Measurements from ENCODE around the gene LIAS. TPM values are rescaled to one million over a fixed set of nuclear protein-coding genes. Genes with fewer than 3 reads are reported as not detected.

LIAS gene
- total and polyA plus RNA-seq, 2 of the 13 experiments (the other 11 are each of a cell fraction or from before 2014, with no cell fraction given): 16.0 to 16.6 TPM

- FAIRE-seq (no peak), DNase-seq (ENCODE audit: low spot score) (no peak), ATAC-seq (no peak)
- H3K79me2 ChIP-seq (ENCODE audit: insufficient read depth, low read length): peaks cover 83% of the 10 kb centered on the region
- CTCF ChIA-PET (ENCODE audit: low intra/inter-chr PET ratio, low total read pairs): no interaction called here
- POLR2A ChIA-PET: interaction anchor here (1.2 to 4.0 kb wide), 7 partner anchors 11 to 452 kb away, joined by 4 to 30 read pairs (median 6); partner anchors contain the start of gene SMIM14
- H3K4me1 ChIP-seq (ENCODE audit: insufficient read depth, low read length): peaks cover 37% of the 10 kb centered on the region
- peak overlapping the region; percentile 62 for H3K4me2 ChIP-seq (ENCODE audit: low read depth, low read length)
- in situ Hi-C loops (cut with HindIII; ENCODE audit: extremely low pct_ligation_motif_present, low pct_unique_long_range_greater_than_20kb): loop anchor here (5.0 kb wide), 1 partner anchor 111 kb away; the partner anchor contains the start of gene SMIM14
- peak overlapping the region; percentile 94 for H3K27ac ChIP-seq (ENCODE audit: extremely low read length, insufficient read depth, low read length)
- TF ChIP-seq RAD21 (CRISPR knock-in tag; IDR thresholded peaks at IDR 0.05): peak; percentile 15; the same call in 1 of the 2 replicates
- peak; percentile 79; the same call in 1 of the 2 replicates for TF ChIP-seq HDAC6 (IDR thresholded peaks at IDR 0.05; ENCODE audit: low read depth, low read length)
- TF ChIP-seq, protein P1, sequence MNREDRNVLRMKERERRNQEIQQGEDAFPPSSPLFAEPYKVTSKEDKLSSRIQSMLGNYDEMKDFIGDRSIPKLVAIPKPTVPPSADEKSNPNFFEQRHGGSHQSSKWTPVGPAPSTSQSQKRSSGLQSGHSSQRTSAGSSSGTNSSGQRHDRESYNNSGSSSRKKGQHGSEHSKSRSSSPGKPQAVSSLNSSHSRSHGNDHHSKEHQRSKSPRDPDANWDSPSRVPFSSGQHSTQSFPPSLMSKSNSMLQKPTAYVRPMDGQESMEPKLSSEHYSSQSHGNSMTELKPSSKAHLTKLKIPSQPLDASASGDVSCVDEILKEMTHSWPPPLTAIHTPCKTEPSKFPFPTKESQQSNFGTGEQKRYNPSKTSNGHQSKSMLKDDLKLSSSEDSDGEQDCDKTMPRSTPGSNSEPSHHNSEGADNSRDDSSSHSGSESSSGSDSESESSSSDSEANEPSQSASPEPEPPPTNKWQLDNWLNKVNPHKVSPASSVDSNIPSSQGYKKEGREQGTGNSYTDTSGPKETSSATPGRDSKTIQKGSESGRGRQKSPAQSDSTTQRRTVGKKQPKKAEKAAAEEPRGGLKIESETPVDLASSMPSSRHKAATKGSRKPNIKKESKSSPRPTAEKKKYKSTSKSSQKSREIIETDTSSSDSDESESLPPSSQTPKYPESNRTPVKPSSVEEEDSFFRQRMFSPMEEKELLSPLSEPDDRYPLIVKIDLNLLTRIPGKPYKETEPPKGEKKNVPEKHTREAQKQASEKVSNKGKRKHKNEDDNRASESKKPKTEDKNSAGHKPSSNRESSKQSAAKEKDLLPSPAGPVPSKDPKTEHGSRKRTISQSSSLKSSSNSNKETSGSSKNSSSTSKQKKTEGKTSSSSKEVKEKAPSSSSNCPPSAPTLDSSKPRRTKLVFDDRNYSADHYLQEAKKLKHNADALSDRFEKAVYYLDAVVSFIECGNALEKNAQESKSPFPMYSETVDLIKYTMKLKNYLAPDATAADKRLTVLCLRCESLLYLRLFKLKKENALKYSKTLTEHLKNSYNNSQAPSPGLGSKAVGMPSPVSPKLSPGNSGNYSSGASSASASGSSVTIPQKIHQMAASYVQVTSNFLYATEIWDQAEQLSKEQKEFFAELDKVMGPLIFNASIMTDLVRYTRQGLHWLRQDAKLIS (CRISPR knock-in tag; IDR thresholded peaks at IDR 0.05): 0 out of 2 replicates have a peak, but pooled peaks have one; percentile 23
- peak; percentile 16; the same call in 1 of the 2 replicates for TF ChIP-seq RBFOX2 (IDR thresholded peaks at IDR 0.05; ENCODE audit: low read depth, low read length)
- TF ChIP-seq SIN3A (IDR thresholded peaks at IDR 0.05; ENCODE audit: borderline replicate concordance, low read depth, low read length): 0 out of 2 replicates have a peak, but pooled peaks have one; percentile 5
- TF ChIP-seq AGO2 (optimal IDR thresholded peaks at IDR 0.05; ENCODE audit: low read depth, low read length): no peak
- peaks cover 45% of the 10 kb centered on the region for H4K20me1 ChIP-seq (ENCODE audit: insufficient read depth, low read length)
- BruUV-seq (replicated peaks): no TSS peak
- peak overlapping the region; percentile 99 for H3K9ac ChIP-seq (ENCODE audit: insufficient read depth, low read depth, low read length)
- peaks cover 10% of the 10 kb centered on the region for H3K9me3 ChIP-seq (ENCODE audit: low read length)
- peak overlapping the region; percentile 95 to 96 (median 96) for H3K4me3 ChIP-seq (replicated peaks in 1 of 3; ENCODE audit: insufficient read depth in 1 of 3, low read depth in 2 of 3, low read length in 3 of 3)
- peaks cover 0 to 4% of the 10 kb centered on the region in 2 experiments; a peak in 1 of 5 replicates for H3K27me3 ChIP-seq (ENCODE audit: control insufficient read depth in 1 of 2, insufficient read depth in 2 of 2, low read length in 2 of 2)
- intact Hi-C loops (cut with micrococcal nuclease; ENCODE audit: unreplicated experiment): loop anchor here (2.0 kb wide), 2 partner anchors 113 to 171 kb away; partner anchors contain the start of gene SMIM14
- peaks cover 2 to 5% of the 10 kb centered on the region in 2 experiments; a peak in 1 of 5 replicates for H3K36me3 ChIP-seq (replicated peaks in 1 of 2; ENCODE audit: control insufficient read depth in 1 of 2, insufficient read depth in 2 of 2, low read length in 2 of 2)
- under 1% methylated on average over 9 of the region's 9 CpGs for WGBS (ENCODE audit: low lambda C conversion rate)
- no peak overlapping the region for H2AFZ ChIP-seq (ENCODE audit: low read length)
Measured at GRCh38 chr4:39525822-39526690, 67.2 kb downstream of the LIAS start.

All from HepG2 (cell line).